Activated T-cell treated with anti-CD3 and anti-CD28 coated beads, Interleukin-2, amount 50 U/mL, for 4 hours (primary cell): ENCODE measurements around the gene STMP1. TPM values are rescaled to one million over a fixed set of nuclear protein-coding genes. Genes with fewer than 3 reads are reported as not detected.
"Not testable (repeated sequence)": the region's sequence is repeated elsewhere in the genome, so short reads cannot be mapped to it uniquely, and the experiment has no call there.

Experiments
- ATAC-seq, 2 donors: fragments of 200-7000 bp; cut with Tn5 transposase; one replicate each; pipeline ENCODE4 v1.10.0; 2021
- DNase-seq: peaks from one replicate; pipeline ENCODE4 v3.0.0-alpha.2; 2020
- H3K27me3 Mint-ChIP-seq: one replicate; pipeline ENCODE4 v1.8.0; 2021; ENCODE audit warnings: low read depth, mixed read lengths
- H3K36me3 Mint-ChIP-seq: one replicate; pipeline ENCODE4 v1.8.0; 2022; ENCODE audit warnings: mixed read lengths; ENCODE audit not compliant: insufficient read depth
- H3K4me1 Mint-ChIP-seq: one replicate; pipeline ENCODE4 v1.8.0; 2021; ENCODE audit warnings: low read depth, mixed read lengths
- H3K4me3 Mint-ChIP-seq: one replicate; pipeline ENCODE4 v1.8.0; 2021; ENCODE audit warnings: mild to moderate bottlenecking, moderate library complexity, mixed read lengths
- H3K9me3 Mint-ChIP-seq: one replicate; pipeline ENCODE4 v1.8.0; 2021; ENCODE audit warnings: mixed read lengths
- total RNA-seq, 3 donors: library from RNA; stranded (reverse); gene quantifications; one replicate each; pipeline ENCODE4 v1.2.1, GENCODE V29; 2021

STMP1 gene
- 10 to 100 TPM; 17.2 to 20.6 (median 19.8) TPM for total RNA-seq

GRCh38 chr7:135662373-135663114, at the start of gene STMP1:
Gene STMP1 (plus strand): TSS chr7:135662514.
- DNase-seq: peak; percentile 98
- peak; percentile 89 to 93 for ATAC-seq
- Mint-ChIP-seq H3K4me1 (peaks cover 40% of the 10 kb centered on the region), H3K36me3 (peaks cover 14% of the 10 kb centered on the region), H3K4me3 (peak within 1 kb of the TSS; percentile 94), H3K27me3 (no peaks in the 10 kb centered on the region), H3K9me3 (peaks cover 4% of the 10 kb centered on the region)

GRCh38 chr7:135616136-135616535, 46.2 kb upstream of the STMP1 start:
- DNase-seq (no peak), ATAC-seq (no peak)
- no peaks in the 10 kb centered on the region for H3K27me3 Mint-ChIP-seq
- peaks cover 21% of the 10 kb centered on the region for H3K36me3 Mint-ChIP-seq
- H3K4me3 Mint-ChIP-seq: no peak overlapping the region
- H3K9me3 Mint-ChIP-seq: no peaks in the 10 kb centered on the region
- no peaks in the 10 kb centered on the region for H3K4me1 Mint-ChIP-seq

GRCh38 chr7:135617781-135618180, 44.5 kb upstream of the STMP1 start:
- H3K27me3 Mint-ChIP-seq: no peaks in the 10 kb centered on the region
- no peak for DNase-seq
- H3K4me3 Mint-ChIP-seq: no peak overlapping the region
- no peaks in the 10 kb centered on the region for H3K9me3 Mint-ChIP-seq
- H3K36me3 Mint-ChIP-seq: peaks cover 19% of the 10 kb centered on the region
- no peaks in the 10 kb centered on the region for H3K4me1 Mint-ChIP-seq
- ATAC-seq: no peak

GRCh38 chr7:135618510-135618909, 43.8 kb upstream of the STMP1 start:
- Mint-ChIP-seq H3K36me3 (peaks cover 22% of the 10 kb centered on the region), H3K9me3 (no peaks in the 10 kb centered on the region), H3K4me1 (no peaks in the 10 kb centered on the region), H3K27me3 (no peaks in the 10 kb centered on the region), H3K4me3 (no peak overlapping the region)
- DNase-seq (no peak), ATAC-seq (no peak)

GRCh38 chr7:135620447-135620846, 41.9 kb upstream of the STMP1 start:
- no peak overlapping the region for H3K4me3 Mint-ChIP-seq
- H3K36me3 Mint-ChIP-seq: peaks cover 22% of the 10 kb centered on the region
- H3K27me3 Mint-ChIP-seq: no peaks in the 10 kb centered on the region
- ATAC-seq (no peak), DNase-seq (no peak)
- no peaks in the 10 kb centered on the region for H3K9me3 Mint-ChIP-seq
- no peaks in the 10 kb centered on the region for H3K4me1 Mint-ChIP-seq

GRCh38 chr7:135620980-135621850, 41.1 kb upstream of the STMP1 start:
- DNase-seq: peak; percentile 8
- Mint-ChIP-seq H3K4me3 (no peak overlapping the region), H3K9me3 (no peaks in the 10 kb centered on the region), H3K4me1 (no peaks in the 10 kb centered on the region), H3K36me3 (peaks cover 24% of the 10 kb centered on the region), H3K27me3 (no peaks in the 10 kb centered on the region)
- ATAC-seq: no peak

GRCh38 chr7:135634191-135634878, 28.0 kb upstream of the STMP1 start:
- Mint-ChIP-seq H3K4me1 (no peaks in the 10 kb centered on the region), H3K27me3 (no peaks in the 10 kb centered on the region), H3K9me3 (no peaks in the 10 kb centered on the region), H3K4me3 (no peak overlapping the region), H3K36me3 (peaks cover 48% of the 10 kb centered on the region)
- ATAC-seq (no peak), DNase-seq (no peak)

GRCh38 chr7:135639690-135640089, 22.6 kb upstream of the STMP1 start:
- not testable (repeated sequence) for ATAC-seq, DNase-seq, H3K9me3 Mint-ChIP-seq, H3K4me3 Mint-ChIP-seq, H3K27me3 Mint-ChIP-seq, H3K4me1 Mint-ChIP-seq
- H3K36me3 Mint-ChIP-seq: peaks cover 44% of the 10 kb centered on the region

- no peak overlapping the region for H3K4me3 Mint-ChIP-seq
- ATAC-seq (no peak), DNase-seq (no peak)
- no peaks in the 10 kb centered on the region for H3K4me1 Mint-ChIP-seq
- no peaks in the 10 kb centered on the region for H3K9me3 Mint-ChIP-seq
- H3K36me3 Mint-ChIP-seq: peaks cover 37% of the 10 kb centered on the region
- no peaks in the 10 kb centered on the region for H3K27me3 Mint-ChIP-seq
Observed at GRCh38 chr7:135644154-135644553, 18.2 kb upstream of the STMP1 start.

GRCh38 chr7:135644729-135645128, 17.6 kb upstream of the STMP1 start:
- Mint-ChIP-seq H3K27me3 (no peaks in the 10 kb centered on the region), H3K9me3 (no peaks in the 10 kb centered on the region), H3K36me3 (peaks cover 38% of the 10 kb centered on the region), H3K4me1 (no peaks in the 10 kb centered on the region), H3K4me3 (no peak overlapping the region)
- DNase-seq: no peak
- ATAC-seq: no peak

- Mint-ChIP-seq H3K9me3 (no peaks in the 10 kb centered on the region), H3K4me3 (no peak overlapping the region), H3K27me3 (no peaks in the 10 kb centered on the region), H3K36me3 (peaks cover 35% of the 10 kb centered on the region), H3K4me1 (no peaks in the 10 kb centered on the region)
- ATAC-seq: peak; percentile 41 to 58
- no peak for DNase-seq
Observed at GRCh38 chr7:135645296-135645904, 16.9 kb upstream of the STMP1 start.

- Mint-ChIP-seq H3K36me3 (peaks cover 34% of the 10 kb centered on the region), H3K4me1 (no peaks in the 10 kb centered on the region), H3K4me3 (no peak overlapping the region), H3K9me3 (no peaks in the 10 kb centered on the region), H3K27me3 (no peaks in the 10 kb centered on the region)
- ATAC-seq: no peak
- no peak for DNase-seq
Observed at GRCh38 chr7:135647755-135648154, 14.6 kb upstream of the STMP1 start.

- no peaks in the 10 kb centered on the region for H3K27me3 Mint-ChIP-seq
- DNase-seq (no peak), ATAC-seq (no peak)
- no peaks in the 10 kb centered on the region for H3K4me1 Mint-ChIP-seq
- H3K36me3 Mint-ChIP-seq: peaks cover 31% of the 10 kb centered on the region
- H3K9me3 Mint-ChIP-seq: no peaks in the 10 kb centered on the region
- no peak overlapping the region for H3K4me3 Mint-ChIP-seq
Observed at GRCh38 chr7:135648235-135648634, 14.1 kb upstream of the STMP1 start.
